ENCODE measurements around the gene PRICKLE2.

Gene PRICKLE2

GRCh38 chr3:64125561-64125960 is 99.7 kb downstream of the PRICKLE2 start:
- DNase-seq, result no peak

GRCh38 chr3:64123931-64124330 is 101.3 kb downstream of the PRICKLE2 start:
- no peak for DNase-seq

GRCh38 chr3:64122476-64122875 is 102.8 kb downstream of the PRICKLE2 start:
- no peak for DNase-seq

GRCh38 chr3:64121750-64122311 is 103.4 kb downstream of the PRICKLE2 start:
- no peak for DNase-seq

GRCh38 chr3:64120876-64121275 is 104.4 kb downstream of the PRICKLE2 start:
- no peak for DNase-seq

GRCh38 chr3:64117483-64117882 is 107.8 kb downstream of the PRICKLE2 start:
- DNase-seq, result no peak

- no peak for DNase-seq
These were observed 110.6 kb downstream of the PRICKLE2 start for GRCh38 chr3:64114651-64115050.

- no peak for DNase-seq
These were observed 113.4 kb downstream of the PRICKLE2 start for GRCh38 chr3:64111872-64112271.

GRCh38 chr3:64111083-64111482 is 114.2 kb downstream of the PRICKLE2 start:
- DNase-seq, result no peak

- DNase-seq, result no peak
These were observed 115.2 kb downstream of the PRICKLE2 start for GRCh38 chr3:64110071-64110470.

GRCh38 chr3:64109438-64109837 is 115.8 kb downstream of the PRICKLE2 start:
- DNase-seq, result no peak

- no peak for DNase-seq
These were observed 116.4 kb downstream of the PRICKLE2 start for GRCh38 chr3:64108784-64109317.

- DNase-seq, result no peak
These were observed 117.0 kb downstream of the PRICKLE2 start for GRCh38 chr3:64108231-64108630.

- no peak for DNase-seq
These were observed 118.1 kb downstream of the PRICKLE2 start for GRCh38 chr3:64107190-64107589.

GRCh38 chr3:64105816-64106215 is 119.5 kb downstream of the PRICKLE2 start:
- no peak for DNase-seq

GRCh38 chr3:64104691-64105111 is 120.6 kb downstream of the PRICKLE2 start:
- DNase-seq, result no peak

- DNase-seq, result no peak
These were observed 121.3 kb downstream of the PRICKLE2 start for GRCh38 chr3:64104006-64104405.

GRCh38 chr3:64103131-64103530 is 122.1 kb downstream of the PRICKLE2 start:
- DNase-seq, result no peak

GRCh38 chr3:64102147-64102546 is 123.1 kb downstream of the PRICKLE2 start:
- no peak for DNase-seq

- DNase-seq, result no peak
These were observed 126.0 kb downstream of the PRICKLE2 start for GRCh38 chr3:64099316-64099715.

GRCh38 chr3:64098670-64099069 is 126.6 kb downstream of the PRICKLE2 start:
- DNase-seq, result no peak

GRCh38 chr3:64097920-64098319 is 127.3 kb downstream of the PRICKLE2 start:
- DNase-seq, result no peak

- no peak for DNase-seq
These were observed 129.5 kb downstream of the PRICKLE2 start for GRCh38 chr3:64095802-64096201.

- DNase-seq, result no peak
These were observed 130.6 kb downstream of the PRICKLE2 start for GRCh38 chr3:64094713-64095079.

All from activated CD4-positive, alpha-beta T cell treated with anti-CD3 and anti-CD28 coated beads, Interleukin-2, amount 50 U/mL, for 4 hours (primary cell).